HFF-Myc (cell line): Measurements from ENCODE around the gene TAF12.
"Not testable (repeated sequence)": the region's sequence is repeated elsewhere in the genome, so short reads cannot be mapped to it uniquely, and the experiment has no call there.

Source experiments
- DNase-seq: peaks from one replicate; pipeline ENCODE4 v3.0.0-alpha.2; 2011; ENCODE audit warnings: low read depth; ENCODE audit errors: extremely low read depth
- H3K4me3 ChIP-seq: replicated peaks from 2 replicates; pipeline ENCODE4 v1.5.1; 2011; ENCODE audit warnings: low read depth, mild to moderate bottlenecking, control low read depth, low read length
- CTCF ChIP-seq: IDR thresholded peaks from 2 replicates; pipeline ENCODE4 v1.5.1; 2012; ENCODE audit warnings: mild to moderate bottlenecking, low read depth, low read length, control low read depth; ENCODE audit errors: missing control alignments

The TAF12 gene

GRCh38 chr1:28642847-28643635 is at the start of gene TAF12:
TAF12 (minus strand) TSS chr1:28643067; CDS start chr1:28622081, 20,986 bp downstream.
- peak within 1 kb of the TSS; percentile 98 for H3K4me3 ChIP-seq
- peak; percentile 87 for DNase-seq
- TF ChIP-seq CTCF = no peak

- not testable (repeated sequence) for H3K4me3 ChIP-seq, DNase-seq
Measured at GRCh38 chr1:28691627-28692026, 48.8 kb upstream of the TAF12 start.

- no peak overlapping the region for H3K4me3 ChIP-seq
- DNase-seq = no peak
- TF ChIP-seq CTCF = no peak
Measured at GRCh38 chr1:28684937-28685336, 42.1 kb upstream of the TAF12 start.

- TF ChIP-seq CTCF = no peak
- H3K4me3 ChIP-seq = no peak overlapping the region
- DNase-seq = no peak
Measured at GRCh38 chr1:28682840-28683239, 40.0 kb upstream of the TAF12 start.

GRCh38 chr1:28680151-28680550 is 37.3 kb upstream of the TAF12 start:
- DNase-seq = no peak
- no peak overlapping the region for H3K4me3 ChIP-seq
- TF ChIP-seq CTCF = no peak

- no peak for TF ChIP-seq CTCF
- no peak for DNase-seq
- no peak overlapping the region for H3K4me3 ChIP-seq
Measured at GRCh38 chr1:28675924-28676257, 33.0 kb upstream of the TAF12 start.

- not testable (repeated sequence) for H3K4me3 ChIP-seq, DNase-seq
Measured at GRCh38 chr1:28672971-28673370, 30.1 kb upstream of the TAF12 start.

GRCh38 chr1:28671254-28671780 is 28.4 kb upstream of the TAF12 start:
- no peak for DNase-seq
- no peak overlapping the region for H3K4me3 ChIP-seq
- TF ChIP-seq CTCF = no peak
